HFFc6 (cell line): Measurements from ENCODE around the gene PNPLA7. TPM values are rescaled to one million over a fixed set of nuclear protein-coding genes. Genes with fewer than 3 reads are reported as not detected.
"Not testable (repeated sequence)": the region's sequence is repeated elsewhere in the genome, so short reads cannot be mapped to it uniquely, and the experiment has no call there.

ENCODE experiments used
- DNase-seq: peaks from one replicate; pipeline ENCODE4 v3.0.0-alpha.2; 2018
- H3K27ac Mint-ChIP-seq: 2 replicates; pipeline ENCODE4 v1.8.0; 2020; ENCODE audit warnings: mild to moderate bottlenecking, mixed read lengths
- H3K27me3 Mint-ChIP-seq: 2 replicates; pipeline ENCODE4 v1.8.0; 2021; ENCODE audit warnings: mild to moderate bottlenecking, moderate library complexity, mixed read lengths; ENCODE audit not compliant: insufficient read depth
- H3K36me3 Mint-ChIP-seq: 2 replicates; pipeline ENCODE4 v1.8.0; 2021; ENCODE audit warnings: low read depth, mixed read lengths
- H3K4me1 Mint-ChIP-seq: 2 replicates; pipeline ENCODE4 v1.8.0; 2020; ENCODE audit warnings: low read depth, mixed read lengths
- H3K4me3 Mint-ChIP-seq: 2 replicates; pipeline ENCODE4 v1.8.0; 2020; ENCODE audit warnings: mild to moderate bottlenecking, moderate library complexity, mixed read lengths
- H3K9me3 Mint-ChIP-seq: 2 replicates; pipeline ENCODE4 v1.8.0; 2020; ENCODE audit warnings: mild to moderate bottlenecking, mixed read lengths
- CTCF ChIP-seq: fragments of 200-600 bp; sonication (generic); IDR thresholded peaks from 2 replicates; pipeline ENCODE4 v1.5.0; 2021; ENCODE audit warnings: antibody characterized with exemption, mild to moderate bottlenecking
- total RNA-seq, 6 experiments: library from RNA; stranded (reverse); fragmentation: NEBNext Ultra II Directional; extraction: Animal tissue kit (Norgen Biotek cat#: 25700); gene quantifications; 2 replicates in 1 of 6; 3 replicates in 5 of 6; pipeline ENCODE4 v1.2.3, GENCODE V29; 2021

PNPLA7 gene
- total RNA-seq, 6 experiments from 2014 or later = 0.20 to 0.90 (median 0.52) TPM

- Mint-ChIP-seq H3K9me3 (peaks cover 32% of the 10 kb centered on the region), H3K27me3 (peaks cover 1% of the 10 kb centered on the region), H3K27ac (no peak overlapping the region), H3K4me3 (no peak overlapping the region), H3K36me3 (peaks cover 24% of the 10 kb centered on the region), H3K4me1 (peaks cover 2% of the 10 kb centered on the region)
- DNase-seq = no peak
- no peak for TF ChIP-seq CTCF
Observed at GRCh38 chr9:137474271-137474670, 75.9 kb downstream of the PNPLA7 start.

GRCh38 chr9:137470785-137471184 lies 79.4 kb downstream of the PNPLA7 start:
- Mint-ChIP-seq H3K9me3 (peaks cover 25% of the 10 kb centered on the region), H3K4me3 (no peak overlapping the region), H3K4me1 (no peaks in the 10 kb centered on the region), H3K36me3 (peaks cover 17% of the 10 kb centered on the region), H3K27ac (no peak overlapping the region), H3K27me3 (peaks cover 9% of the 10 kb centered on the region)
- no peak for TF ChIP-seq CTCF
- DNase-seq = no peak

- Mint-ChIP-seq H3K27ac (no peak overlapping the region), H3K9me3 (peaks cover 3% of the 10 kb centered on the region)
Observed at GRCh38 chr9:137467896-137468295, 82.3 kb downstream of the PNPLA7 start.

GRCh38 chr9:137467161-137467581 lies 83.0 kb downstream of the PNPLA7 start:
- no peaks in the 10 kb centered on the region for H3K9me3 Mint-ChIP-seq
- no peak overlapping the region for H3K4me3 Mint-ChIP-seq
- H3K27me3 Mint-ChIP-seq = peaks cover 11% of the 10 kb centered on the region
- no peaks in the 10 kb centered on the region for H3K4me1 Mint-ChIP-seq
- H3K27ac Mint-ChIP-seq = no peak overlapping the region
- H3K36me3 Mint-ChIP-seq = no peaks in the 10 kb centered on the region
- TF ChIP-seq CTCF = no peak
- no peak for DNase-seq

More at GRCh38 chr9:137467896-137468295, 82.3 kb downstream of the PNPLA7 start:
- TF ChIP-seq CTCF = no peak
- DNase-seq = no peak
- Mint-ChIP-seq H3K36me3 (peaks cover under 1% of the 10 kb centered on the region; the same call in 1 of the 2 replicates), H3K4me3 (no peak overlapping the region), H3K27me3 (peaks cover 11% of the 10 kb centered on the region), H3K4me1 (no peaks in the 10 kb centered on the region)

- H3K9me3 Mint-ChIP-seq = not testable (repeated sequence)
Observed at GRCh38 chr9:137466389-137467085, 83.7 kb downstream of the PNPLA7 start.

GRCh38 chr9:137465720-137466388 lies 84.3 kb downstream of the PNPLA7 start:
- no peaks in the 10 kb centered on the region for H3K4me1 Mint-ChIP-seq
- no peaks in the 10 kb centered on the region for H3K36me3 Mint-ChIP-seq
- peaks cover 11% of the 10 kb centered on the region for H3K27me3 Mint-ChIP-seq
- H3K4me3 Mint-ChIP-seq = no peak overlapping the region
- H3K27ac Mint-ChIP-seq = no peak overlapping the region
- no peaks in the 10 kb centered on the region for H3K9me3 Mint-ChIP-seq
- no peak for DNase-seq
- no peak for TF ChIP-seq CTCF

More at GRCh38 chr9:137466389-137467085, 83.7 kb downstream of the PNPLA7 start:
- peaks cover 11% of the 10 kb centered on the region for H3K27me3 Mint-ChIP-seq
- not testable (repeated sequence) for H3K36me3 Mint-ChIP-seq, DNase-seq, H3K27ac Mint-ChIP-seq, H3K4me3 Mint-ChIP-seq, H3K4me1 Mint-ChIP-seq
